Right renal pelvis (tissue), 4 donors: Measurements from ENCODE around the gene RELN. TPM values are rescaled to one million over a fixed set of nuclear protein-coding genes. Genes with fewer than 3 reads are reported as not detected.
A peak's percentile ranks its signal among the peaks of the same experiment; 100 is the strongest.
"Not testable (repeated sequence)": the region's sequence is repeated elsewhere in the genome, so short reads cannot be mapped to it uniquely, and the experiment has no call there.

ENCODE experiments used
- DNase-seq, 4 donors: peaks; one replicate each; pipeline ENCODE4 v3.0.0-alpha.2; 2013; ENCODE audit warnings: low read depth in 4 of 4, low spot score in 3 of 4, missing footprints in 1 of 4
- polyA plus RNA-seq, 4 donors: library from polyadenylated mRNA; unstranded; fragments of 120-200 nt; gene quantifications; one replicate each; pipeline ENCODE4 v1.2.1, GENCODE V29; 2013; ENCODE audit not compliant: insufficient read length in 4 of 4

The RELN gene
- polyA plus RNA-seq, result 10 to 100 TPM; 12.9 to 24.5 (median 18.7) TPM

DNA sequence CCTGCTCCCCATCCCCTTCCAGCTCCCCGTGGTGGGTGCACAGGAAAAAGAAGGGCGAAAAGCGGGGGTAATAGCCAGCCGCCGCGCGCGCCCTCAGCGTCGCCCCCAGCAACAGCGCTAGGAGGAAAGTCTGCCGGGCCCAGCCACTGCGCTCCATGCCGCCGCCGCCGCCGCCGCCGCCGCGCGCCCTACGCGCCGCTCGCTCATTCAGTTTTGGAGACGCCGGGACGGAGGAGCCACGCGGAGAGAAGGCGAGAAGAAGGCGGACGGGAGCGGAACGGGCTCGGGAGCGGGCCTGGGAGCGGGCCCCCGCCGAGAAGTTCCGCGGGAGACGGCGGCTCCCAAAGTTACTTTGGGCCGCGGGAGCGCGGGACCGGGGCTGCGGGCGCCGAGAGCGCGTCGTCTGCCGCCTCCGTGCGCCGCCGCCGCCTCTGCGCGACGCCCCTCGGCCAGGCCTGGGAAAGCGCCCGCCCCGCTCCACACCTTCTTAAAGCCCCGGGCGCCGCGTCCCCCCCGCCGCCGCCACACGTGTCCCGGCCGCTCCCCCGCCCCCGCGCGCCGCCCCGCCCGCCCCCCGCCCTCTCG is at the start of gene RELN:
Gene RELN (minus strand): TSS at position 459 of the 585 bp plus-strand sequence. CDS start 302 bp downstream, at position 157.
- DNase-seq, result peak in 1 of 4 donors; percentile 29

DNA sequence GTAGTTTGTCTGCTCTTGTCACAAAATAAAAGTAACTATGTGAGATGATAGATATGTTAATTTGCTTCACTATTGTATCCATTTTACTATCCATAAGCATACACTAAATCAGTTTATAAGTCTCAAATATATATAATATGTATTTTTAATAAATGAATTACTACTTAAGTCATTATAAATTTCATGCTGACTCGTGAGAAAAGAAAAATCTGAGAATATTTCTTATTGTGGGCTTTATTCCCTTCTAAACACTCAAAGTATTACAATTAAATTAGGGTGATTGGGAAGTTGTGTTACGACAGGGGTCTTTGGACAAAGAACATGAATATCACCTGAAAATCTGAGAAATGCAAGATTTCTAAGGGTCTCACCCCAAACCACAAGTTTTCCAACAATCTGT is 48.7 kb upstream of the RELN start:
- DNase-seq, result no peak

DNA sequence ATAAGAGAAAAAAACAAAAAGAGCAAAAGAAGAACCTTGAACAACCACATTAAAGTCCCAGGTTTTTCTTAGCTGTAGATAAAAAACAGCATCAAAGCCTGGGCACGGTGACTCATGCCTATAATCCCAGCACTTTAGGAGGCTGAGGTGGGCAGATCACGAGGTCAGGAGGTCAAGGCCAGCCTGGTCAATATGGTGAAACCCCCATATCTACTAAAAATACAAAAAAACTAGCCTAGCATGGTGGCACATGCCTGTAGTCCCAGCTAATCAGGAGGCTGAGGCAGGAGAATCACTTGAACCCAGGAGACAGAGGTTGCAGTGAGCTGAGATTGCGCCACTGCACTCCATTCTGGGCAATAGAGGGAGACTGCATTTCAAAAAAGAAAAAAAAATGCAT is 47.4 kb upstream of the RELN start:
- DNase-seq, result not testable (repeated sequence)

DNA sequence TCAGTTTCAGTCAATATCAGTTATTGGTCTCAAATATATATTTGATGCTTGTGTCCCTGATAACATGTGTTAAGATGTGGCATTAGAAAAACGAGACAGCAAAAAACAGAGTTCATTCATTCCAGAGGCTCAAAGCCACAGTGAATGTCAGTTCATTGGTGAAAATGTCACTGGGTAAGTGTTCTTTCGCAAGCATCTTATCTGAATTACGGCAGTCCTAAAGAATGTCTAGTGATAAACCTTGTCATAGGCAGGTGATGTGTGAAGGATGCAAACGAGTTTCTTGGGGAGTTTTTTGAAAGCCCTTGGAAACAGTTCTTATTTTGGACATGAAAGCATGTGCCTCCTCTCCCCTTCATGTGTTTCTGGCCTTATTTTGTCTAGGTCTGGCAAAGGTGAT is 45.9 kb upstream of the RELN start:
- DNase-seq, result no peak

DNA sequence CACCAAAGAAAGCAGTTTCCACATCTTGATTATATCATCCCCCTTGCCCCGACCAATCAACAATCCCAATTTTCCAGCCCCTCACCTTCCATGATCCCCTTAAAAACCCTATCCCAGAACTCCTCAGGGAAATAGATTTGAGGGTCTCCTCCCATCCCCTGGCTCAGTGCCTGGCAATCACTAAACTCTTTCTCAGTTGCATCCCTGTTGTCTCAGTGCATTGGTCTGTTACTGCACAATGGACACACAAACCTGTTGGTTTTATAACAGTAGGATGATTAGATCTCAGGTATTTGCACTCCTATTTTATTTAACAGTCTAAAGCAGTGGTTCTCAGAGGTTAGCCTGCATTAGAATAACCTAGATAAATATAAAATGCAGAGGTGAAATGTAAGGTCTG is 45.2 kb upstream of the RELN start:
- DNase-seq, result no peak

DNA sequence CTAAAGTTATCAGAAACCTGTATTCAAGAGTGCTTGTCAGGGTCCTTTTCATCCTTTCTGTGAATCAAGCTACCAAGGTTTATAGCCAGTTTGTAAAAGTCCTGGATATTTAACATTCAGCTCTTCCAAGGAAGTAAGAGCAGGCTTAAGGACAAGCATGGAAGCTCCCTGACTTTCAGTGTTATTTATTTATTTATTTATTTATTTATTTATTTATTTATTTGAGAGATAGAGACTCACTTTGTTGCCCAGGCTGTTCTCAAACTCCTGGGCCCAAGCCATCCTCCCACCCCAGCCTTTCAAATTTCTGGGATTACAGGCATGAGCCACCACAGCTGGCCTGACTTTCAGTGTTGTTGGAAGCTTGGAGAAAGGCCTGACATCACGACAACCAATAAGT is 44.4 kb upstream of the RELN start:
- no peak for DNase-seq

DNA sequence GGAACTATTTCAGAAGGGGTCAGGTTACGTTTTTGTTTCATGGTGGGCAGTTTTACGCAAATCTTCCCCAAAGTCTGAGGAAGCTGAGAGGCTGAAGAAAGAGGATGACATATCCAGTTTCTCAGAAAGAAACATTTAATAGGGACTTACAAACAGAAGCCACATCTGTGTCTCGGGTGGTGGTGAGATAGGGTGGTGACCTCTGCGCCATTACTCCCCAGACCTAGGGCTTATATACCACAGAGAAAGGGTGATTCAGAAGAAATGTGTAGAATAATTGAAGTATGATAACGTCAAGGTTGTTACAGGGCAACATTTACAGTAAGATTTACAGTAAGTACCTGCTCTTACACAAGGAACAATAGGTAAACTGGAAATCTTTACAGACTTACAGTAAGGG is 43.0 kb upstream of the RELN start:
- no peak for DNase-seq

DNA sequence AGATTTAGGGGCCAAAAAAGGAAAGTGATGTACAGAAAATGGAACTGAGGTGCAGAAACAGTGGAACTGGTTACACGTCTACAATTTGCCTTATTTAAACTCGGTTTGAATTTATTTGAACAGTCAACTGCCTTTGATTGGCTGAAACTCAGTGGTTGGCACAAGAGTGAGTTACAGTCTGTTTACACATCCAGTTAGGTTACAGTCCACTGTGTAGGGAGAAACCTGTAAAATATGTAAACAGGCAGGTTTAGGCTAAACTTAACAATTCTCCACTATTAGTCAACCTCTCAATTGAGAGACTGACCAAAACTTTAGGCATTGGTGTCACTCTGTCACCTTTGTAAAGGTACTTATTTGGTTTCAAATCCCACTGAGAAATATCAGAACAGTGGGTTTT is 40.3 kb upstream of the RELN start:
- DNase-seq, result no peak

DNA sequence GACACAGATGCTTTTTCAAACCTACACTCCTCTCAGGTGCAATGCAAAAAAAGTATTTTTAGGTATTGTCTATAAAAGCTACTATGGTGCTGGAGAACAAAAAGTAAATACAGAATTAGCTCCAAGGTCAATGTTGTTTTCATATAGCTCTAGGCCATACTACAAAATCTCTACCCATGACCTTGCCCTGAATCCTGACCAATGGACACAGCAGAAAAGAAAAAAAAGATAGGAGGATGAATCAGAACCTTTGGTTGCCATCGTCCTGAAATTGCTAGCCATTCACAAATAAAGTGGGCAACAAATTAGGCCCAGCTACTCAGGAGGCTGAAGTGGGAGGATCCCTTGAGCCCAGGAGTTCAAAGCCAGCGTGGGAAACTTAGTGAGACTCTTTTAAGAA is 35.2 kb upstream of the RELN start:
- DNase-seq, result no peak

DNA sequence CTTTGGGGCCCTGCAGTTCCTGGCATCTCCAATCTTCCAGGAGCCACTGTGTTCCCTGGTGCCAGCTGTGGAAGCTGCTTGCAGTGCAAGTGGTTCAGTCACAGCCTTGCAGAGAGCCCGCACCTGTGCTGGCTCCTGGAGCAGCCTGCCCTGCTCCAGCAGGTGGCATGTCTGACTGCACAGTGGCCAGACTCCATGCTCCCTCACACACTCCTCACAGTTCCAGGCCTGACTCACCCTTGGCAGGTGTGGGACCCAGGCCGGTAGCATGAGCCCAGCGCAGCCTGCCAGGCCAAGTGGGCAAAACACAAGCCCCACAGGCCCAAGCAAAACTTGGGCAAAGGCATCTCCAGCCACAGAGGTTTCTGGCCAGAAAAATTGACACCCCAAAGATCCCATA is 33.6 kb upstream of the RELN start:
- DNase-seq, result no peak

DNA sequence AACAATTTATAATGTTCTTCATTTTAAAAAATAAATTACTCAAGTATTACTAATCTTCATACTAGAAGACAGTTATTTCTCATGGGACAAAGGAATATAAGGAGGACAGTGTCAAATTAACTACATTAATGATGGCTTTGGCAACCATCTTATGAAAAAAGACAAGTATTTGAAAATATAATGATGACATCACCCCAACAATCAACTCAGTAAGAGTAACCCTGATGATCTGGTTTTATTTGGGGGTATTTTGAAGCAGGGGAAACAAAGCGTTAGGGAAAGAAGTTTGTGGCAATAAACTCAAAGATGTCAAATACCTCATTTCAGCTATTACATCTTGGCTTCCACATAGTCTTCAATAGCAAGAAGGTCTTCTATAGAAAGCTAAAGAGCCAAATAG is 29.0 kb upstream of the RELN start:
- DNase-seq, result no peak

DNA sequence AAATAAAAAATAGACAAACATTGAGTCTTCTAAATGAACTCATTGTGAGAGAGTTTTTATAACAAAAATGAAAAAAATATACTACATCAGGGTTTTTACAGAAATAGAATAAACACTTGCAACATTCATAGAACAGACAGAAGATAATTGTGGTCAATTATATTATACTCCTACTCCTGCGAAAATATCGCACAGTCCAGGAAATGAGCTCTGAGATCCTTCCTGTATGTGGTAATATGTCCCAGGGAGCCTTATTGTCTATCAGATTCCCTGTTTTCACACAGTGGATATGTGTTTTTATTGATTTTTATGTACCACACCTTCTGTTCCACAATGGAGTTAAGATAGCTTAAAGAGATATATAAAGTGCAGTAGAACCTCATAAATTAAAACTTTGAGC is 27.5 kb upstream of the RELN start:
- no peak for DNase-seq

DNA sequence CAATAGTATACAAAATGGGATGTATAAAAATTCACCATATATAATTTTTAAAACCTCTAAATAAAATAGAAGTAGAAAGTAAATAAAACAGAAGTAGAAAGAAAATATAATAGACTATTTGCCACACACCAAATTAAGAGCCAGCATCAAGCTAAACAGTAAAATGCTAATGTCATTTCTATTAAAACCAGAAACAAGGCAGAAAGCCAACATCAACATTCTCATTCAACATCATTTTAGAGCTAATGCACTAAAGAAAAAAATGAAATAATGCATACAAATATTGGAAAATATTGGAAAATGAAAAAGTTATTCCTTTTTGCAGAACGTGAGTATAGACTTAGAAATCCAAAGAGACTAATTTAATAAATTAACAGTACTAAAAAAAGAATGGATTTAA is 23.4 kb upstream of the RELN start:
- no peak for DNase-seq

DNA sequence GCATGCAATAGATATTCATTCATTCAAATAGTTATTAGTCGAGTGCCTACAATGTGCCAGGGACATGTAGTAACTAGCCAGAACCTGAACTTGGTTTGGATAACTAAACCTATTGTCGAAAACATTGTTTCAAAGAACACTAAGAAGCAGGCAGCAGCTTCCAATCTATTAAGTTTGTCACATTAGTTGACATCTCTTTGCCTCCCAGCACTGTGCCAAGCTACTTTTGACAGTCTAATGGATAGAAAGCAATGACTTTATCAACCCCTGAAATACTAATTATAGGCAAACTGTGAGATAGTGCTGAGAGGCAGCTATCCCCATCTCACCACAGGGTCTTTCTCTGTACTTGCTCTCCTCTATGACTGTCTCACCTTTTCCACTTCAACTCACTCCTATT is 22.4 kb upstream of the RELN start:
- DNase-seq, result no peak

DNA sequence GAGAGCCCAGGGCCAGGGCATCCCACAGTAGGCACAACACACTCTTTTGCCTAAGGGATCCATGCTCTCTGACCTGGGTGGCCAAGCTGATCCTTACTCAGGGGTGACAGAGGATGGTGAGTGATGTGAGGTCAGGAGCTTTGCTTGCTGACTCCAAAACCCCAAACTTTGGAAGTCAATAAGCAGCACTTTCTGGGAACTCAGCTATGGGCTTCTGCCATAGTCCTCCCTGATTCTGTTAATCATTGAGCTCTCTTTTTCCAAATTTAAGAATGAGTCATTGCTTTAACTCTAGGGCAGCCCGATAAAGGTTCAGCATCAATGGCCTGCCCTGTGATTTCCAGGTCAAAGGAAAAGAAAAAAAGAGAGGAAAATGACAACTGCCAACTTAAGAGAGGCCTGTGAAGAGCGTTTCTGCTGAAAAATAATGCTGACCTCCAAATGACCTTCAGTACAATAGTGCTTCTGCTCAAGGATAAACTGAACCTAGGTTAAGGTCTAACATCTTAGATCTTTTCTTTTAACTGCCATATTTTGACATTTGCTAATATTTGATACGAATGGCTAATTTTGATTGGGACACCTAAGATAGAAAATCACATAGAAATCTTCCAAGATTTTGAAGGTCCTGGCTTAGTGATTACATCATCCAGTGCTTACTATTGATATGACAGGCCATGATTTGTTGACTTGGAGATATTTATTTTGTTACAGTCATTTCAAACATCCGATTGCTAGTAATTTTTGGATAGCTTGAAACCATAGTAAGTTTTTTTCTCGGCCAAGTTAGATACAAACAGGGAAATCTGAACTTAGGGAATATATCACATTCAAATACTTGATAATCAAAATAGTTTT is 20.8 kb upstream of the RELN start:
- no peak for DNase-seq

DNA sequence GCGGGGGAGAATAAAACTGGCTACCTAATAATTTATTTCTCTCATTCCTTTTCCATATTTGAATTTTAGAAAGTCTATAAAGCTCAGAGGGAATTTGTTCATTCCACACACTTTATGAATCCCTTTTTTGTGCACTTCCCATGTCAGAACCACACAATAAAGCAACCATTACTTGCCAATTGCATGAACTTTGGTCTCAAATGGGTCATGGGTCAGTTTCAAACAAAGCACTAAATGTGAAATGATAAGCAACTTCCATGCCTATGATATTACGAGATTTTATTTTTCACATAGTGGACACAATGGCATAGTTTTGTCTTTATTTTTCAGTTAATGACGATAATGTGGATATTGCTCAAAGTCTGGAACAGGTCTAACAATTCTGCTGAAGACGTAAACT is 18.6 kb upstream of the RELN start:
- DNase-seq, result no peak

DNA sequence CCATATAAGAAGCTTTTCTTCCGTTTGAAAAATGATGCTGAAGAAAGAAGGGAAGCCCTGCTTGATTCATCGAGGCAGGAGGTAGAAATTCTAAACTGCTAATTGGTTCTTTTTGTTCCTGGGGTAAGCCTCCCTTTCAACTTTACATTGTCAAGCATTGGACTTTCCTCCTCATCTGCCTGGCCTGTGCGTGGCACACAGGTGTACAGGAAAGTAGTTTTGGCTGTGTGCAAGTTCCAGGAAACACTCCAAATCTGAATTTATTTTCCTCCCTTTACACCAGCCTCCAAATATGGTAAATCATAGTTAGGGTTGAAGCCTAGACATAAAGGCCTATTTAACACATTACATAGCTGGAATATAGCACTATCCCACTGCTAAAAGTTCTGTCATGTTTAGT is 18.2 kb upstream of the RELN start:
- no peak for DNase-seq

DNA sequence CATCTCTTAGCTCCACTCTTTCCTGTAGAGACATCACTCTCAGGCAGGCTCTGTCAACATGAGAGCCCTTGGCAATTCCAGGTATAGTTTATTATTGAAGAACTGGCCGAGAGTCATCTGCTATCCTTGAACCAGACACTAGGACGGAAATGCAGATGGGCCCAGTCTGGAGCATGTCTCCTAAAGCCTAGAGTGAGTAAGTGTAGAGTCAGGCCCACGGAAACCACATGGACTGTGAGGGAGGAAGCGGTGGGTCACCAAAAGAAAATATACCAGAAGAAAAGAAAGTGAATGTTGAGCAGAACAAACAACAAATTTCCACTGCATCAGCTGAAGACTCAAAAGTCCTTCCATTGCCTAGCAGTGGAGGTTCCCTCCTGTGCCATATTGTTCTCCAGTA is 15.7 kb upstream of the RELN start:
- DNase-seq, result no peak

DNA sequence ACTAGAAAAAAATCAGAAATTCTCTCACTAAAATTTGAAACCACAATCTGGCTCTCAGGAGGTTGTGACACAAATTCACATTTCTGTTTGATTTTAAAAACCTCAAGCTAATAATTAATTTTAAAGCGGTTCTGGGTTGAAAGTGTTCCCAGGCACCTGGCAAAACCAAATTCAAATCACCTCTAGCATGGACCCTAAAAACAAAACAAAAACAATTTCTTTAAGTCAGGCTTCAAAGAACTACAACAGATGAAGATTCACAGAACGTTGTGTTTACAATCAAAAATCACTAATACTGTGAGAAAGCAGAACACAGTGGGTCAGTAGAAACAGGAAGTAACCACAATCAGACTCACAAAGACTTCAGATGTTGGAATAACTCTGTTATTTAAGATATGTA is 7.2 kb upstream of the RELN start:
- DNase-seq, result no peak

DNA sequence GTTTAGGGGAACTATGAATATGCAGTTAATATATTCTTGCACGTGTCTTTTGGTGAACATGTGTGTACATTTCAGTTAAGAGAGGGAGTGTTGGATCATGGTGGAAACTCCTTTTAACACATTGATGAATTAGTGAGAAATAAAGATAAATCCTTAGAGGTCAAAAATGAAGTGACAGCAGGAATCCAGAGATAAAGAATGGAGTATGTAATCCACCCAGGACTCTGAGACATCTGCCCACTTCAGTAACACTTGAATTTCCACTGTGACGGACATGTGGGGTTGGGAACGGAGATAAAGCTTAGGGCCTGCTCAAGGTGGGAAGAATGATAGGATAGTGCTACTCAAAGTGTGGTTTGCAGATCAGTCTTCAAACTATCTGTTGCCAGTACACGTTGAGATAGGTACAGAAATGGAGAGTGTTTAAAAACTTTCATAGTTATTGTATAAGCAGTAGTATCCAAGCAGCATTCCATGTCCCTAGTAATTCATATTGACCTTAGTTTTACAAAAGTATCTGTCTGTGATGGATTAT is 6.6 kb upstream of the RELN start:
- DNase-seq, result no peak

DNA sequence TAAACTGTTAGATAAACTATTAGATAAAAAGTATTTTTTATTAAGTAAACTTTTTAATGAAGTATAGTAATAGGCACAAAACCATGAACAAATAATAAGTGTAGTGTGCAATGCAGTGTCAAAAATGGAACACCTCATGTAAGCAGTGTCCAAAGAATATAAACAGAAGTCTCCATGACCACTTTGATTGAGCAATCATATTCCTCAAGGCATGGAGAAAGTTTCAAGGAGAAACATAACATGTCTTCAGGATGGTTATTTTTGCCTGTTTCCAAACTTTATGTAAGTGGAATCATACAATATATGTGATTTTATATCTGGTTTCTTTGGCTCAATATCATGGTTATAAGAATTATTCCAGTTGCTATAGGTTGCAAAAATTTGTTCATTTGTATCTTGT is 6.1 kb upstream of the RELN start:
- DNase-seq, result no peak

DNA sequence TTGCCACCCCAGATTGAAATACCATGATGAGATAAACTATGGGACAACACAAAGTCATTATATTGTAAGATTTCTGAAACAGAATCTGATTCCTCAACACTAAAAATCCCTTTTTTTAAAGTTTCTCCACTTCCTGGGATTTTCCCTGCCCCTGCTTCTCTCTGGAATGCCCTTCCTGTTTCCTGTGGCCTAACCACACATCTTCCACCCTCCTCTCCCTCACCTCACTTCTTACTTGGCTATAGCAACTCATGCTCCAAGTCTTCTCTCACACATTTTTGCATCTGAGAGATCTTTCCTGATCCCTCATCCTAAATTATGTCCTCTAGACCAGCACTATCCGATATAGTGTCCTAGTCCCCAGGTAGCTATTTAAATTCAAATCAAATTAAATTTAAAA is 4.1 kb upstream of the RELN start:
- no peak for DNase-seq
